GM12878 (cell line): ENCODE data around the gene GRIK2. TPM values are rescaled to one million over a fixed set of nuclear protein-coding genes. Genes with fewer than 3 reads are reported as not detected.
"Not testable (repeated sequence)": the region's sequence is repeated elsewhere in the genome, so short reads cannot be mapped to it uniquely, and the experiment has no call there.

Source experiments
- ATAC-seq: fragments of 200-7000 bp; cut with Tn5 transposase; 3 replicates; pipeline ENCODE4 v1.9.1; 2020; ENCODE audit warnings: mild to moderate bottlenecking, moderate library complexity
- BruUV-seq: library from RNA; stranded (reverse); fragments of 400-500 nt; replicated peaks from 2 replicates; lab custom pipeline; 2021; lab: Mats Ljungman, UMichigan
- CTCF ChIA-PET: fragments of 300-600 bp; sonication (Branson Sonifier 250); formaldehyde crosslinking; extraction: SDS; loops from one replicate; lab custom pipeline; 2021; ENCODE audit warnings: inconsistent platforms; lab: Yijun Ruan, JAX
- POLR2A ChIA-PET: fragments of 350-600 bp; formaldehyde crosslinking; extraction: SDS; loops from one replicate; lab custom pipeline; 2021; ENCODE audit warnings: inconsistent platforms; lab: Charles Lee
- RAD21 ChIA-PET: fragments of 300-600 bp; sonication (Branson Sonifier 250); formaldehyde crosslinking; loops from one replicate; lab custom pipeline; 2023; ENCODE audit warnings: antibody characterized with exemption; ENCODE audit not compliant: unreplicated experiment; lab: Charles Lee
- SMC1A ChIA-PET: fragments of 300-600 bp; sonication (Branson Sonifier 250); formaldehyde crosslinking; loops from one replicate; lab custom pipeline; 2023; ENCODE audit not compliant: unreplicated experiment, uncharacterized antibody; lab: Charles Lee
- DNase-seq: peaks from one replicate; pipeline ENCODE4 v3.0.0-alpha.2; 2011; ENCODE audit warnings: low read depth, low spot score
- FAIRE-seq: peaks from 3 replicates; lab custom pipeline; 2011; peaks lifted over from hg19 to GRCh38; lab: Jason Lieb, UNC
- H2AFZ ChIP-seq: 2 replicates; pipeline ENCODE4 v1.6.0; 2011; ENCODE audit warnings: low read depth, low read length, control low read depth; ENCODE audit not compliant: control insufficient read depth
- H3K27ac ChIP-seq: 2 replicates; pipeline ENCODE4 v1.5.1; 2011; ENCODE audit warnings: control low read depth; ENCODE audit not compliant: control insufficient read depth, insufficient read depth
- H3K27me3 ChIP-seq, 2 experiments: replicated peaks in 1 of 2; 2 replicates each; pipeline versions ENCODE4 v1.6.0 to v1.6.1; 2011; ENCODE audit warnings: low read length in 1 of 2; ENCODE audit not compliant: control insufficient read depth in 2 of 2, insufficient read depth in 2 of 2
- H3K36me3 ChIP-seq, 2 experiments: 2 replicates each; pipeline ENCODE4 v1.5.1; 2011; ENCODE audit warnings: low read length in 1 of 2; ENCODE audit not compliant: control insufficient read depth in 2 of 2, insufficient read depth in 2 of 2
- H3K4me1 ChIP-seq: 2 replicates; pipeline ENCODE4 v1.6.1; 2011; ENCODE audit warnings: mild to moderate bottlenecking, low read length, moderate library complexity, mixed read lengths; ENCODE audit not compliant: control insufficient read depth, insufficient read depth
- H3K4me2 ChIP-seq: 2 replicates; pipeline ENCODE4 v1.6.0; 2011; ENCODE audit warnings: control low read depth; ENCODE audit not compliant: control insufficient read depth, insufficient read depth
- H3K4me3 ChIP-seq: fragments of 200-600 bp; sonication (generic); 2 replicates; pipeline ENCODE4 v1.5.1; 2016
- H3K79me2 ChIP-seq: 2 replicates; pipeline ENCODE4 v1.6.0; 2011; ENCODE audit warnings: low read length; ENCODE audit not compliant: control insufficient read depth, insufficient read depth
- H3K9ac ChIP-seq: 2 replicates; pipeline ENCODE4 v1.8.0; 2011; ENCODE audit warnings: low read length, control low read depth, mixed read lengths; ENCODE audit not compliant: control insufficient read depth, insufficient read depth
- H3K9me3 ChIP-seq: replicated peaks from 3 replicates; pipeline ENCODE4 v1.5.1; 2011; ENCODE audit warnings: mild to moderate bottlenecking, low read length; ENCODE audit not compliant: control insufficient read depth, insufficient read depth
- H4K20me1 ChIP-seq: 2 replicates; pipeline ENCODE4 v1.6.0; 2011; ENCODE audit not compliant: control insufficient read depth, insufficient read depth
- CTCF ChIP-seq, 3 experiments: IDR thresholded peaks in 2 of 3; conservative IDR thresholded peaks in 1 of 3; 2 replicates each; pipeline ENCODE4 v1.5.1; 2011; ENCODE audit warnings: low read depth in 3 of 3, low read length in 3 of 3, mild to moderate bottlenecking in 3 of 3, control low read depth in 2 of 3, moderate library complexity in 2 of 3, inconsistent platforms in 1 of 3, mixed read lengths in 1 of 3; ENCODE audit not compliant: control insufficient read depth in 2 of 3, insufficient read depth in 1 of 3; ENCODE audit errors: extremely low read depth in 1 of 3
- RAD21 ChIP-seq: IDR thresholded peaks from 2 replicates; pipeline ENCODE4 v1.6.1; 2011; ENCODE audit warnings: mild to moderate bottlenecking, low read depth, low read length, moderate library complexity; ENCODE audit not compliant: insufficient read depth
- SMAD5 ChIP-seq: IDR thresholded peaks from 2 replicates; pipeline ENCODE4 v1.6.1; 2016; ENCODE audit warnings: antibody characterized with exemption, low read depth
- SMC3 ChIP-seq: IDR thresholded peaks from 2 replicates; pipeline ENCODE4 v1.6.1; 2011; ENCODE audit warnings: low read length, improper control_type of control experiment, borderline replicate concordance
- WGBS: methylation state at CpG from one replicate; pipeline ENCODE4 v1.1.6; 2016; ENCODE audit warnings: low lambda C conversion rate; ENCODE audit not compliant: insufficient replicate concordance, insufficient coverage; ENCODE audit errors: missing lambda C conversion rate; 5-methylcytosine and 5-hydroxymethylcytosine counted together
- in situ Hi-C: fragments of 300-500 bp; cut with MboI; formaldehyde crosslinking; loops from 9 replicates; pipeline ENCODE4 v1.14.3; 2018; ENCODE audit warnings: mixed read lengths
- intact Hi-C: fragments of 100-400 bp; cut with micrococcal nuclease; formaldehyde crosslinking; loops from one replicate; pipeline ENCODE4 v1.14.2; 2022; ENCODE audit not compliant: unreplicated experiment
- polyA plus RNA-seq, 11 experiments: library from polyadenylated mRNA; depleted of rRNA in 4 of 11; unstranded in 6 of 11; stranded (reverse) in 5 of 11; fragments of >200 nt; fragmentation: Nextera tagmentation in 4 of 11; fragmentation: Illumina TruSeq in 1 of 11; extraction: Ambion mirVana in 4 of 11; extraction: Trizol in 1 of 11; gene quantifications; 1 replicate in 1 of 11; 2 replicates in 10 of 11; pipeline versions ENCODE4 v1.2.1 to v1.2.3, GENCODE V29; 2011 to 2016; ENCODE audit warnings: inconsistent platforms in 2 of 11, missing spikeins in 2 of 11, low read depth in 1 of 11
- total RNA-seq, 4 experiments: library from RNA; depleted of rRNA in 3 of 4; stranded (reverse); fragments of >200 nt in 3 of 4; fragmentation: Illumina TruSeq in 1 of 4; extraction: Trizol in 1 of 4; gene quantifications; 2 replicates each; pipeline versions ENCODE4 v1.2.1 to v1.2.3, GENCODE V29; 2013 to 2021

The GRIK2 gene
- total and polyA plus RNA-seq, 10 of the 15 experiments (the other 5 are each of a cell fraction or from before 2014, with no cell fraction given), result not detected

GRCh38 chr6:102088160-102088559 lies 694.7 kb downstream of the GRIK2 start:
- CTCF ChIA-PET, H4K20me1 ChIP-seq, POLR2A ChIA-PET, ATAC-seq, H3K79me2 ChIP-seq, in situ Hi-C loops, SMC1A ChIA-PET, H3K9me3 ChIP-seq, RAD21 ChIA-PET, H2AFZ ChIP-seq, H3K9ac ChIP-seq, intact Hi-C loops, H3K4me1 ChIP-seq, H3K36me3 ChIP-seq, DNase-seq, H3K4me2 ChIP-seq, H3K27me3 ChIP-seq, BruUV-seq, FAIRE-seq, H3K27ac ChIP-seq, H3K4me3 ChIP-seq: not testable (repeated sequence)
- WGBS, result 68% methylated on average over 17 of the region's 19 CpGs

DNA sequence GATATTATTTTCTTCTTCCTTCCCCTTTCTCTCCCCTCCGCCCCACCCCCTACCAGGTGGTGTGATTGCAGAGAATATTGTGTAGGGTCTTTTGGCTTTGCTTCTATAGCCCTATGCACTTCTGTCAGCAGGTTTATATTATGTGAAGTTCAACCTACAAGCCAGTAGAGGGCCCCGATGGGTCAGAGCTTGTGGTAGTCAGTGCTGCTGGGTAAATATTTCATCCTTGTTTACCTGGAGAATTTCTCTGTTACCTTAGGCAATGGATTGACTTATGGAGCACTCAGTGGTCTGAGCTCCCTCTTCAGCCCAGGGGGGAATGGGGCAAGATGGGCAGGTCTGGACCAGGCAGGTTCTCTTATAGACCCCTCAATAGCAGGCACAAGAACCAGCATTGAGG lies 720.9 kb downstream of the GRIK2 start:
- DNase-seq (no peak), FAIRE-seq (no peak)
- CTCF ChIA-PET, result interaction anchor here (1.0 to 2.1 kb wide), 3 partner anchors 290 to 1010 kb away, joined by 3 to 18 read pairs (median 3); no protein-coding TSS in a partner anchor

More for the DNA sequence above, 720.9 kb downstream of the GRIK2 start:
- RAD21 ChIA-PET, result interaction anchor here (1.6 kb wide), 1 partner anchor 505 kb away, joined by 4 read pairs; no protein-coding TSS in a partner anchor
- H4K20me1 ChIP-seq, result no peaks in the 10 kb centered on the region
- ATAC-seq, result peak; percentile 91
- H3K4me1 ChIP-seq, result no peaks in the 10 kb centered on the region
- no peak for TF ChIP-seq SMAD5
- peak; percentile 37; the same call in 1 of the 2 replicates for TF ChIP-seq SMC3
- peak; percentile 12 to 52 (median 44); a peak in 3 of 6 replicates for TF ChIP-seq CTCF (IDR thresholded peaks at IDR 0.05 in 2 of 3, conservative IDR thresholded peaks at IDR 0.05 in 1 of 3; ENCODE audit: control insufficient read depth in 2 of 3, extremely low read depth in 1 of 3, insufficient read depth in 1 of 3, low read depth in 3 of 3, low read length in 3 of 3)
- TF ChIP-seq RAD21, result peak; percentile 48; the same call in 1 of the 2 replicates
- H2AFZ ChIP-seq, result no peak overlapping the region
- POLR2A ChIA-PET, result no interaction called here
- intact Hi-C loops, result loop anchor here (1.0 to 10.0 kb wide), 2 partner anchors 505 to 1010 kb away; no protein-coding TSS in a partner anchor
- H3K9me3 ChIP-seq, result no peaks in the 10 kb centered on the region
- 0% methylated on average over 2 of the region's 2 CpGs for WGBS
- SMC1A ChIA-PET, result interaction anchor here (0.7 to 1.6 kb wide), 3 partner anchors 41 to 506 kb away, joined by 3 to 6 read pairs (median 3); no protein-coding TSS in a partner anchor
- H3K4me3 ChIP-seq, result no peak overlapping the region
- in situ Hi-C loops, result no loop called here
- H3K36me3 ChIP-seq, result no peaks in the 10 kb centered on the region
- H3K4me2 ChIP-seq, result no peak overlapping the region
- no peak overlapping the region for H3K9ac ChIP-seq
- H3K27me3 ChIP-seq, result no peaks in the 10 kb centered on the region
- no TSS peak for BruUV-seq
- H3K27ac ChIP-seq, result no peak overlapping the region
- H3K79me2 ChIP-seq, result no peaks in the 10 kb centered on the region
